Epidermal melanocyte (primary cell): ENCODE data around the gene PYGB.
"Not testable (repeated sequence)": the region's sequence is repeated elsewhere in the genome, so short reads cannot be mapped to it uniquely, and the experiment has no call there.

Experiments used
- DNase-seq: peaks from one replicate; pipeline ENCODE4 v3.0.0; 2011; ENCODE audit warnings: low spot score; ENCODE audit not compliant: insufficient read length

The PYGB gene

GRCh38 chr20:25325997-25326396 lies 78.1 kb downstream of the PYGB start:
- no peak for DNase-seq

GRCh38 chr20:25327521-25328235 lies 79.8 kb downstream of the PYGB start:
- DNase-seq, result no peak

- DNase-seq, result no peak
Measured at GRCh38 chr20:25328954-25329498, 81.1 kb downstream of the PYGB start.

GRCh38 chr20:25334972-25335371 lies 87.1 kb downstream of the PYGB start:
- DNase-seq, result not testable (repeated sequence)

GRCh38 chr20:25336561-25337422 lies 88.9 kb downstream of the PYGB start:
- DNase-seq, result no peak

- no peak for DNase-seq
Measured at GRCh38 chr20:25338112-25339023, 90.5 kb downstream of the PYGB start.

GRCh38 chr20:25339608-25340007 lies 91.7 kb downstream of the PYGB start:
- no peak for DNase-seq

- no peak for DNase-seq
Measured at GRCh38 chr20:25340380-25340779, 92.5 kb downstream of the PYGB start.

- no peak for DNase-seq
Measured at GRCh38 chr20:25341716-25342680, 94.1 kb downstream of the PYGB start.

GRCh38 chr20:25344634-25345033 lies 96.7 kb downstream of the PYGB start:
- no peak for DNase-seq

GRCh38 chr20:25345721-25346120 lies 97.8 kb downstream of the PYGB start:
- no peak for DNase-seq

- DNase-seq, result no peak
Measured at GRCh38 chr20:25346349-25346748, 98.5 kb downstream of the PYGB start.
